Measurements from ENCODE around the gene EVI5L. TPM values are rescaled to one million over a fixed set of nuclear protein-coding genes. Genes with fewer than 3 reads are reported as not detected.
A peak's percentile ranks its signal among the peaks of the same experiment; 100 is the strongest.

The EVI5L gene
- total and polyA plus RNA-seq, 2 of the 13 experiments (the other 11 are each of a cell fraction or from before 2014, with no cell fraction given) = 1.7 to 2.4 TPM

DNA sequence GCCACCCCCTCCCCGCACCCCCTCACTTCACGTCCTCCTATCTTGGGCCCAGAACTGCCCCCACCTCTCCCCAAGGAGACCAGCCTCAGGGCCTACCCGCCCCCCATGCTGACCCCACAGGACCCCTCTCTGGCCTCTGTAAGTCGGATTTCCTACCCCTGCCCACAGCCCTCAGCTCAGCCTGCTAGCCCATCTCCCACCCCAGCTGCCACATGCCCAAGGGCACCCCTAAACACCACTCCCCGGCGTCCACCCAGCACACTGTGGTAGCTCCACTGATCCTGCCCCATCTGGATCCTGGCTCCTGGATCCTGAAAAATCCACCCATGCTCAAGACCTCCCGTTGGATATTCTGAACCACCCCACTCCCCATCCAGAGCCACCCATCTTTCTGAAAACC lies 805 bp downstream of the EVI5L start:
- in situ Hi-C loops (cut with HindIII; ENCODE audit: extremely low pct_ligation_motif_present, low pct_unique_long_range_greater_than_20kb) (no loop called here), intact Hi-C loops (cut with micrococcal nuclease; ENCODE audit: unreplicated experiment) (no loop called here)
- Histone ChIP-seq H3K9me3 (ENCODE audit: low read length) (no peaks in the 10 kb centered on the region), H3K4me1 (ENCODE audit: insufficient read depth, low read length) (peaks cover 41% of the 10 kb centered on the region), H2AFZ (ENCODE audit: low read length) (no peak overlapping the region), H3K36me3 (replicated peaks in 1 of 2; ENCODE audit: control insufficient read depth in 1 of 2, insufficient read depth in 2 of 2, low read length in 2 of 2) (no peaks in the 10 kb centered on the region), H3K27me3 (ENCODE audit: control insufficient read depth in 1 of 2, insufficient read depth in 2 of 2, low read length in 2 of 2) (peaks cover 1 to 4% of the 10 kb centered on the region in 2 experiments; a peak in 2 of 5 replicates), H3K79me2 (ENCODE audit: insufficient read depth, low read length) (no peaks in the 10 kb centered on the region), H3K9ac (ENCODE audit: insufficient read depth, low read depth, low read length) (peak overlapping the region; percentile 42; the same call in 1 of the 2 replicates), H3K27ac (ENCODE audit: extremely low read length, insufficient read depth, low read length) (no peak overlapping the region), H3K4me2 (ENCODE audit: low read depth, low read length) (peak overlapping the region; percentile 68), H3K4me3 (replicated peaks in 1 of 3; ENCODE audit: insufficient read depth in 1 of 3, low read depth in 2 of 3, low read length in 3 of 3) (peak overlapping the region; percentile 57 to 74 (median 73); a peak in 5 of 6 replicates), H4K20me1 (ENCODE audit: insufficient read depth, low read length) (no peaks in the 10 kb centered on the region)
- 11% methylated on average over 6 of the region's 7 CpGs for WGBS (ENCODE audit: low lambda C conversion rate)
- DNase-seq (ENCODE audit: low spot score) (no peak), ATAC-seq (no peak), FAIRE-seq (no peak)
- POLR2A ChIA-PET = interaction anchor here (1.4 to 1.9 kb wide), 2 partner anchors 57 to 113 kb away, joined by 4 to 8 read pairs; partner anchors contain the start of genes LRRC8E and TIMM44
- CTCF ChIA-PET (ENCODE audit: low intra/inter-chr PET ratio, low total read pairs) = interaction anchor here (1.2 kb wide), 1 partner anchor 22 kb away, joined by 5 read pairs; no protein-coding TSS in a partner anchor
- BruUV-seq (replicated peaks) = no TSS peak
- TF ChIP-seq ZSCAN20 (CRISPR knock-in tag; IDR thresholded peaks at IDR 0.05; ENCODE audit: borderline replicate concordance) (no peak), DR1 (CRISPR knock-in tag; IDR thresholded peaks at IDR 0.05) (no peak), KAT7 (CRISPR knock-in tag; IDR thresholded peaks at IDR 0.05; ENCODE audit: borderline replicate concordance) (no peak), SNRNP70 (IDR thresholded peaks at IDR 0.05; ENCODE audit: low read depth, low read length) (no peak), ATF7 (IDR thresholded peaks at IDR 0.05) (no peak), ATF7 (CRISPR knock-in tag; IDR thresholded peaks at IDR 0.05) (no peak), CBX1 (IDR thresholded peaks at IDR 0.05; ENCODE audit: low read depth) (no peak), ATF7-NPFF (CRISPR knock-in tag; IDR thresholded peaks at IDR 0.05; ENCODE audit: low read depth) (no peak)
- TF ChIP-seq, protein P1, sequence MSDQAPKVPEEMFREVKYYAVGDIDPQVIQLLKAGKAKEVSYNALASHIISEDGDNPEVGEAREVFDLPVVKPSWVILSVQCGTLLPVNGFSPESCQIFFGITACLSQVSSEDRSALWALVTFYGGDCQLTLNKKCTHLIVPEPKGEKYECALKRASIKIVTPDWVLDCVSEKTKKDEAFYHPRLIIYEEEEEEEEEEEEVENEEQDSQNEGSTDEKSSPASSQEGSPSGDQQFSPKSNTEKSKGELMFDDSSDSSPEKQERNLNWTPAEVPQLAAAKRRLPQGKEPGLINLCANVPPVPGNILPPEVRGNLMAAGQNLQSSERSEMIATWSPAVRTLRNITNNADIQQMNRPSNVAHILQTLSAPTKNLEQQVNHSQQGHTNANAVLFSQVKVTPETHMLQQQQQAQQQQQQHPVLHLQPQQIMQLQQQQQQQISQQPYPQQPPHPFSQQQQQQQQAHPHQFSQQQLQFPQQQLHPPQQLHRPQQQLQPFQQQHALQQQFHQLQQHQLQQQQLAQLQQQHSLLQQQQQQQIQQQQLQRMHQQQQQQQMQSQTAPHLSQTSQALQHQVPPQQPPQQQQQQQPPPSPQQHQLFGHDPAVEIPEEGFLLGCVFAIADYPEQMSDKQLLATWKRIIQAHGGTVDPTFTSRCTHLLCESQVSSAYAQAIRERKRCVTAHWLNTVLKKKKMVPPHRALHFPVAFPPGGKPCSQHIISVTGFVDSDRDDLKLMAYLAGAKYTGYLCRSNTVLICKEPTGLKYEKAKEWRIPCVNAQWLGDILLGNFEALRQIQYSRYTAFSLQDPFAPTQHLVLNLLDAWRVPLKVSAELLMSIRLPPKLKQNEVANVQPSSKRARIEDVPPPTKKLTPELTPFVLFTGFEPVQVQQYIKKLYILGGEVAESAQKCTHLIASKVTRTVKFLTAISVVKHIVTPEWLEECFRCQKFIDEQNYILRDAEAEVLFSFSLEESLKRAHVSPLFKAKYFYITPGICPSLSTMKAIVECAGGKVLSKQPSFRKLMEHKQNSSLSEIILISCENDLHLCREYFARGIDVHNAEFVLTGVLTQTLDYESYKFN (CRISPR knock-in tag; conservative IDR thresholded peaks at IDR 0.05) = no peak
- TF ChIP-seq, protein P2, sequence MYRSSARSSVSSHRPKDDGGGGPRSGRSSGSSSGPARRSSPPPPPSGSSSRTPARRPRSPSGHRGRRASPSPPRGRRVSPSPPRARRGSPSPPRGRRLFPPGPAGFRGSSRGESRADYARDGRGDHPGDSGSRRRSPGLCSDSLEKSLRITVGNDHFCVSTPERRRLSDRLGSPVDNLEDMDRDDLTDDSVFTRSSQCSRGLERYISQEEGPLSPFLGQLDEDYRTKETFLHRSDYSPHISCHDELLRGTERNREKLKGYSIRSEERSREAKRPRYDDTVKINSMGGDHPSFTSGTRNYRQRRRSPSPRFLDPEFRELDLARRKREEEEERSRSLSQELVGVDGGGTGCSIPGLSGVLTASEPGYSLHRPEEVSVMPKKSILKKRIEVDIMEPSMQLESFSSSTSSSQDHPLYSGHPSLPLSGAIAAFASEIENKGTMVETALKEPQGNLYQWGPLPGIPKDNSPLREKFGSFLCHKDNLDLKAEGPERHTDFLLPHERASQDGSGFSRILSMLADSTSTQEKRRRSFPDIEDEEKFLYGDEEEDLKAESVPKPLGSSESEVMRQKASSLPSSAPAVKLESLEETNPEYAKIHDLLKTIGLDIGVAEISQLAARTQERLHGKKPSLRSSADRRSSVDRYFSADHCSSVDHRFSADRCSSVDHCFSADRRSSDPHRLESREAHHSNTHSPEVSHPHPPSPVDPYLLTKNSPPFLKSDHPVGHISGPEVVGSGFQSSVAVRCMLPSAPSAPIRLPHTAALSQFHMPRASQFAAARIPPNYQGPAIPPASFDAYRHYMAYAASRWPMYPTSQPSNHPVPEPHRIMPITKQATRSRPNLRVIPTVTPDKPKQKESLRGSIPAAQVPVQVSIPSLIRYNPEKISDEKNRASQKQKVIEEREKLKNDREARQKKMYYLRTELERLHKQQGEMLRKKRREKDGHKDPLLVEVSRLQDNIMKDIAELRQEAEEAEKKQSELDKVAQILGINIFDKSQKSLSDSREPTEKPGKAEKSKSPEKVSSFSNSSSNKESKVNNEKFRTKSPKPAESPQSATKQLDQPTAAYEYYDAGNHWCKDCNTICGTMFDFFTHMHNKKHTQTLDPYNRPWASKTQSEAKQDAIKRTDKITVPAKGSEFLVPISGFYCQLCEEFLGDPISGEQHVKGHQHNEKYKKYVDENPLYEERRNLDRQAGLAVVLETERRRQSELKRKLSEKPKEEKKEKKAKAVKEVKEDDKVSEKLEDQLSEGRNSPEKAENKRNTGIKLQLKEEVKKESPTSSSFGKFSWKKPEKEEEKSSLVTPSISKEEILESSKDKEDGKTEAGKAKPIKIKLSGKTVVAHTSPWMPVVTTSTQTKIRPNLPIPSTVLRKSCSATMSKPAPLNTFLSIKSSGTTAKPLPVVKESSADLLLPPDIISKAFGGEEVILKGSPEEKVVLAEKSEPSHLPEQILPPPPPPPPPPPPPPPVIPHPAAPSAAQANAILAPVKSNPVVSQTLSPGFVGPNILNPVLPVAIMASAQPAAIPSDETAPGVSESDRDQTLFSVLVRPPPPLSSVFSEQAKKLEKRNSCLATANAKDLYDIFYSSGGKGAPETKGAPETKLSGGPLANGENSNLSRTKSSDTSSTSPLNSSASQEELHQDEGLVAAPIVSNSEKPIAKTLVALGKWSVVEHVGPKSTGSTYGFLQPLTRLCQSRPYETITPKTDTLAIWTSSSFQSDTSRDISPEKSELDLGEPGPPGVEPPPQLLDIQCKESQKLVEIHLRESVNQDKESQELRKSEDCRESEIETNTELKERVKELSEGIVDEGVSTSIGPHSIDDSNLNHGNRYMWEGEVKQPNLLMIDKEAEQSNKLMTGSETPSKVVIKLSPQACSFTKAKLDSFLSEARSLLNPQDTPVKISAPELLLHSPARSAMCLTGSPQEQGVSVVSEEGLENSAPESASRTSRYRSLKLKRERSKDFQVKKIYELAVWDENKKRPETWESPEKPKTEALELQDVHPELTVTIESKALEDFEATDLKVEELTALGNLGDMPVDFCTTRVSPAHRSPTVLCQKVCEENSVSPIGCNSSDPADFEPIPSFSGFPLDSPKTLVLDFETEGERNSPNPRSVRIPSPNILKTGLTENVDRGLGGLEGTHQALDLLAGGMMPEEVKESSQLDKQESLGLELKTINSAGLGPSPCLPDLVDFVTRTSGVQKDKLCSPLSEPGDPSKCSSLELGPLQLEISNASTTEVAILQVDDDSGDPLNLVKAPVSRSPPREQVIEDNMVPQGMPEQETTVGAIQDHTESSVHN (CRISPR knock-in tag; IDR thresholded peaks at IDR 0.05) = no peak
- TF ChIP-seq, protein P3, sequence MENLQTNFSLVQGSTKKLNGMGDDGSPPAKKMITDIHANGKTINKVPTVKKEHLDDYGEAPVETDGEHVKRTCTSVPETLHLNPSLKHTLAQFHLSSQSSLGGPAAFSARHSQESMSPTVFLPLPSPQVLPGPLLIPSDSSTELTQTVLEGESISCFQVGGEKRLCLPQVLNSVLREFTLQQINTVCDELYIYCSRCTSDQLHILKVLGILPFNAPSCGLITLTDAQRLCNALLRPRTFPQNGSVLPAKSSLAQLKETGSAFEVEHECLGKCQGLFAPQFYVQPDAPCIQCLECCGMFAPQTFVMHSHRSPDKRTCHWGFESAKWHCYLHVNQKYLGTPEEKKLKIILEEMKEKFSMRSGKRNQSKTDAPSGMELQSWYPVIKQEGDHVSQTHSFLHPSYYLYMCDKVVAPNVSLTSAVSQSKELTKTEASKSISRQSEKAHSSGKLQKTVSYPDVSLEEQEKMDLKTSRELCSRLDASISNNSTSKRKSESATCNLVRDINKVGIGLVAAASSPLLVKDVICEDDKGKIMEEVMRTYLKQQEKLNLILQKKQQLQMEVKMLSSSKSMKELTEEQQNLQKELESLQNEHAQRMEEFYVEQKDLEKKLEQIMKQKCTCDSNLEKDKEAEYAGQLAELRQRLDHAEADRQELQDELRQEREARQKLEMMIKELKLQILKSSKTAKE (CRISPR knock-in tag; IDR thresholded peaks at IDR 0.05; ENCODE audit: borderline replicate concordance) = no peak
